Parathyroid adenoma (tissue), 2 donors: Measurements from ENCODE around the gene EPHA4.
A peak's percentile ranks its signal among the peaks of the same experiment; 100 is the strongest.

ENCODE experiments used
- H2AFZ ChIP-seq: fragments of 300-600 bp; sonication (generic); one replicate; pipeline ENCODE4 v1.7.0; 2017; ENCODE audit warnings: antibody characterized with exemption, mild to moderate bottlenecking
- H3K27ac ChIP-seq: fragments of 300-600 bp; sonication (generic); one replicate; pipeline ENCODE4 v1.7.0; 2017
- H3K27me3 ChIP-seq: fragments of 300-600 bp; sonication (generic); one replicate; pipeline ENCODE4 v1.7.0; 2017; ENCODE audit warnings: low read length; ENCODE audit not compliant: control insufficient read depth, insufficient read depth
- H3K36me3 ChIP-seq: fragments of 300-600 bp; sonication (generic); one replicate; pipeline ENCODE4 v1.7.0; 2017; ENCODE audit warnings: low read length; ENCODE audit not compliant: control insufficient read depth, insufficient read depth
- H3K4me1 ChIP-seq: fragments of 300-600 bp; sonication (generic); one replicate; pipeline ENCODE4 v1.7.0; 2017; ENCODE audit warnings: control low read depth
- H3K4me2 ChIP-seq: fragments of 300-600 bp; sonication (generic); one replicate; pipeline ENCODE4 v1.7.0; 2017; ENCODE audit warnings: low read length
- H3K4me3 ChIP-seq: fragments of 300-600 bp; sonication (generic); one replicate; pipeline ENCODE4 v1.7.0; 2017; ENCODE audit warnings: low read depth, low read length
- H3K79me2 ChIP-seq: fragments of 300-600 bp; sonication (generic); one replicate; pipeline ENCODE4 v1.7.0; 2017; ENCODE audit warnings: control low read depth
- H3K9ac ChIP-seq: fragments of 300-600 bp; sonication (generic); one replicate; pipeline ENCODE4 v1.7.0; 2017; ENCODE audit warnings: mild to moderate bottlenecking
- H3K9me3 ChIP-seq: fragments of 300-600 bp; sonication (generic); one replicate; pipeline ENCODE4 v1.7.0; 2017; ENCODE audit warnings: low read length; ENCODE audit not compliant: control insufficient read depth
- TF ChIP-seq, protein P1 (sequence below): fragments of 300-600 bp; sonication (generic); IDR thresholded peaks from one replicate; pipeline ENCODE4 v1.7.0; 2017; ENCODE audit warnings: antibody characterized with exemption, mild to moderate bottlenecking
- donor health status: primary hyperparathyroidism.

Gene EPHA4

DNA sequence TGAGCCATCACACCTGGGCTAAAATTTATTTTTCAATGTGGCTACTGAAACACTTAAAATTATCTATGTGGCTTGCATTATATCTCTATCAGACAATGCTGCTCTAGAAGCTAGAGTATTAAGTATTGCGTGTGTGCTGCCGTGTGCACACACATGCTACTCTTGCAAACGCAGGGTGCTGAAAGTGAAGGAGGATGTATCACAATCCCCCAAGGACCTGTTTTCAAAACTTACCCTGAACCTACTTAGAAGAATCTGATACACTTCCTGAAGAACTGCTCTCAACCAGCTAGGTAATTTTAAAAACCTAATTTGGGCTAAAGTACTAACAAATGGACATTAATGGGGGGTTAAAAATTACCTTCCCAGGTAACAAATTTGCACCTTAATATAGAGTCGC lies 66.5 kb downstream of the EPHA4 start:
- Histone ChIP-seq H3K4me3 (no peak overlapping the region), H3K9me3 (no peaks in the 10 kb centered on the region), H3K9ac (no peak overlapping the region), H2AFZ (no peak overlapping the region), H3K36me3 (no peaks in the 10 kb centered on the region), H3K79me2 (no peaks in the 10 kb centered on the region), H3K27ac (no peak overlapping the region), H3K4me2 (no peak overlapping the region), H3K27me3 (no peaks in the 10 kb centered on the region), H3K4me1 (peaks cover 2% of the 10 kb centered on the region)
- TF ChIP-seq, protein P1, sequence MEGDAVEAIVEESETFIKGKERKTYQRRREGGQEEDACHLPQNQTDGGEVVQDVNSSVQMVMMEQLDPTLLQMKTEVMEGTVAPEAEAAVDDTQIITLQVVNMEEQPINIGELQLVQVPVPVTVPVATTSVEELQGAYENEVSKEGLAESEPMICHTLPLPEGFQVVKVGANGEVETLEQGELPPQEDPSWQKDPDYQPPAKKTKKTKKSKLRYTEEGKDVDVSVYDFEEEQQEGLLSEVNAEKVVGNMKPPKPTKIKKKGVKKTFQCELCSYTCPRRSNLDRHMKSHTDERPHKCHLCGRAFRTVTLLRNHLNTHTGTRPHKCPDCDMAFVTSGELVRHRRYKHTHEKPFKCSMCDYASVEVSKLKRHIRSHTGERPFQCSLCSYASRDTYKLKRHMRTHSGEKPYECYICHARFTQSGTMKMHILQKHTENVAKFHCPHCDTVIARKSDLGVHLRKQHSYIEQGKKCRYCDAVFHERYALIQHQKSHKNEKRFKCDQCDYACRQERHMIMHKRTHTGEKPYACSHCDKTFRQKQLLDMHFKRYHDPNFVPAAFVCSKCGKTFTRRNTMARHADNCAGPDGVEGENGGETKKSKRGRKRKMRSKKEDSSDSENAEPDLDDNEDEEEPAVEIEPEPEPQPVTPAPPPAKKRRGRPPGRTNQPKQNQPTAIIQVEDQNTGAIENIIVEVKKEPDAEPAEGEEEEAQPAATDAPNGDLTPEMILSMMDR: no peak

DNA sequence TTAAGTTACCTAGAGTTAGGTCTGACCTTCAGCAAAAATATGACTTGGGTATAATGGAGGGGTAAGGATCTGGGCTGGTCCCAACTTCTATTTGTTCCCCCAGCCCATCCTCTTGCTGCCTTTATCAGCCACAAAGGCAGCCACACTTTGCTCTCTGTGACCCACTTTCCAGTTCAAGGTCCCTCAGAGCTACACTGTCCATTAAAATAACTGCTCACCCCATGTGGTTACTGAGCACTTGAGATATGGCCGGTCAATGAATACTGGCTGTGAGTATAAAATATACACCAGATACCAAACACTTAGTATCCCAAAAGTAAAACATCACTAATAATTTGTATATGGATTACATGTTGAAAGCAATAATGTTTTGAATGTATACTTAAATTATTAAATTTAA lies 67.2 kb downstream of the EPHA4 start:
- no peak overlapping the region for H3K4me3 ChIP-seq
- no peaks in the 10 kb centered on the region for H3K36me3 ChIP-seq
- TF ChIP-seq, protein P1: no peak
- H2AFZ ChIP-seq: no peak overlapping the region
- H3K4me2 ChIP-seq: no peak overlapping the region
- no peaks in the 10 kb centered on the region for H3K27me3 ChIP-seq
- H3K9ac ChIP-seq: no peak overlapping the region
- peaks cover 2% of the 10 kb centered on the region for H3K4me1 ChIP-seq
- H3K9me3 ChIP-seq: no peaks in the 10 kb centered on the region
- H3K79me2 ChIP-seq: no peaks in the 10 kb centered on the region
- no peak overlapping the region for H3K27ac ChIP-seq

- H3K9ac ChIP-seq: no peak overlapping the region
- H3K27ac ChIP-seq: no peak overlapping the region
- no peak overlapping the region for H3K4me2 ChIP-seq
- no peak overlapping the region for H2AFZ ChIP-seq
- H3K4me1 ChIP-seq: peaks cover 2% of the 10 kb centered on the region
- no peaks in the 10 kb centered on the region for H3K9me3 ChIP-seq
- TF ChIP-seq, protein P1: no peak
- H3K4me3 ChIP-seq: no peak overlapping the region
- H3K27me3 ChIP-seq: no peaks in the 10 kb centered on the region
- no peaks in the 10 kb centered on the region for H3K36me3 ChIP-seq
- H3K79me2 ChIP-seq: no peaks in the 10 kb centered on the region
These were observed 68.1 kb downstream of the EPHA4 start for GRCh38 chr2:221503965-221504364.

- no peak overlapping the region for H3K4me3 ChIP-seq
- no peaks in the 10 kb centered on the region for H3K27me3 ChIP-seq
- peak overlapping the region; percentile 21 for H3K4me2 ChIP-seq
These were observed 69.7 kb downstream of the EPHA4 start for GRCh38 chr2:221502270-221503010.

More at GRCh38 chr2:221502270-221503010, 69.7 kb downstream of the EPHA4 start:
- Histone ChIP-seq H2AFZ (peak overlapping the region; percentile 47), H3K4me1 (peaks cover 2% of the 10 kb centered on the region), H3K9ac (no peak overlapping the region), H3K79me2 (no peaks in the 10 kb centered on the region), H3K27ac (no peak overlapping the region), H3K36me3 (no peaks in the 10 kb centered on the region), H3K9me3 (no peaks in the 10 kb centered on the region)
- TF ChIP-seq, protein P1: no peak
